Measurements from ENCODE around the gene SLC25A33. TPM values are rescaled to one million over a fixed set of nuclear protein-coding genes. Genes with fewer than 3 reads are reported as not detected.
"Not testable (repeated sequence)": the region's sequence is repeated elsewhere in the genome, so short reads cannot be mapped to it uniquely, and the experiment has no call there.

SLC25A33 gene
- total RNA-seq, 5 donors from 2014 or later (not counting 1 experiment from before 2014, with no cell fraction given) = 2.8 to 6.2 (median 4.4) TPM

GRCh38 chr1:9500756-9501754 is 38.2 kb upstream of the SLC25A33 start:
- Histone ChIP-seq H3K36me3 (ENCODE audit: control insufficient read depth in 2 of 2, extremely low read depth in 1 of 2, insufficient read depth in 1 of 2, low read length in 1 of 2) (no peaks in the 10 kb centered on the region), H3K27me3 (replicated peaks in 1 of 2; ENCODE audit: control insufficient read depth in 2 of 2, extremely low read depth in 1 of 2, insufficient read depth in 2 of 2, low read length in 1 of 2) (peaks cover 0 to 13% of the 10 kb centered on the region in 2 experiments), H3K4me1 (ENCODE audit: control insufficient read depth in 1 of 2, extremely low read depth in 1 of 2, insufficient read depth in 2 of 2, low read length in 2 of 2) (no peaks in the 10 kb centered on the region), H3K27ac (ENCODE audit: low read length) (no peak overlapping the region), H3K9me3 (no peaks in the 10 kb centered on the region), H3K4me3 (ENCODE audit: control insufficient read depth in 1 of 2, extremely low read depth in 1 of 2, low read length in 1 of 2) (no peak overlapping the region)
- Mint-ChIP-seq H3K9me3 (no peaks in the 10 kb centered on the region), H3K36me3 (no peaks in the 10 kb centered on the region), H3K27me3 (peaks cover 0 to 18% of the 10 kb centered on the region in 2 donors), H3K27ac (no peak overlapping the region), H3K4me3 (no peak overlapping the region), H3K4me1 (peaks cover 0 to under 1% (median 0%) of the 10 kb centered on the region in 3 donors)
- ChIA-PET CTCF (no interaction called here), POLR2A (no interaction called here)
- ATAC-seq (replicated peaks in 1 of 4) (no peak), DNase-seq (no peak)
- 63% methylated on average over 12 of the region's 17 CpGs for WGBS (ENCODE audit: insufficient coverage)

GRCh38 chr1:9503001-9503675 is 36.1 kb upstream of the SLC25A33 start:
- Histone ChIP-seq H3K9me3 (no peaks in the 10 kb centered on the region), H3K4me3 (ENCODE audit: control insufficient read depth in 1 of 2, extremely low read depth in 1 of 2, low read length in 1 of 2) (no peak overlapping the region), H3K27ac (ENCODE audit: low read length) (no peak overlapping the region), H3K27me3 (replicated peaks in 1 of 2; ENCODE audit: control insufficient read depth in 2 of 2, extremely low read depth in 1 of 2, insufficient read depth in 2 of 2, low read length in 1 of 2) (peaks cover 0 to 12% of the 10 kb centered on the region in 2 experiments), H3K36me3 (ENCODE audit: control insufficient read depth in 2 of 2, extremely low read depth in 1 of 2, insufficient read depth in 1 of 2, low read length in 1 of 2) (no peaks in the 10 kb centered on the region), H3K4me1 (ENCODE audit: control insufficient read depth in 1 of 2, extremely low read depth in 1 of 2, insufficient read depth in 2 of 2, low read length in 2 of 2) (no peaks in the 10 kb centered on the region)
- Mint-ChIP-seq H3K4me1 (no peaks in the 10 kb centered on the region), H3K27me3 (peaks cover 0 to 18% of the 10 kb centered on the region in 2 donors), H3K4me3 (no peak overlapping the region), H3K27ac (no peak overlapping the region), H3K9me3 (no peaks in the 10 kb centered on the region), H3K36me3 (no peaks in the 10 kb centered on the region)
- ATAC-seq (replicated peaks in 1 of 4) (no peak), DNase-seq (no peak)
- CTCF ChIA-PET = interaction anchor here in 1 of 2 donors (0.6 kb wide), 1 partner anchor 461 kb away, joined by 3 read pairs; no protein-coding TSS in a partner anchor
- POLR2A ChIA-PET = no interaction called here
- WGBS (ENCODE audit: insufficient coverage) = 85% methylated on average over 10 of the region's 18 CpGs

- no peaks in the 10 kb centered on the region for H3K9me3 ChIP-seq
- H3K4me1 Mint-ChIP-seq = no peaks in the 10 kb centered on the region
These were observed 34.1 kb upstream of the SLC25A33 start for GRCh38 chr1:9505143-9505542.

GRCh38 chr1:9506901-9507300 is 32.4 kb upstream of the SLC25A33 start:
- Mint-ChIP-seq H3K4me3 (no peak overlapping the region), H3K4me1 (no peaks in the 10 kb centered on the region), H3K27ac (no peak overlapping the region), H3K9me3 (no peaks in the 10 kb centered on the region), H3K27me3 (peaks cover 0 to 2% of the 10 kb centered on the region in 2 donors), H3K36me3 (no peaks in the 10 kb centered on the region)
- DNase-seq = no peak
- no CpG with 5 or more reads among the region's 8 CpGs for WGBS (ENCODE audit: insufficient coverage)
- Histone ChIP-seq H3K4me1 (ENCODE audit: control insufficient read depth in 1 of 2, extremely low read depth in 1 of 2, insufficient read depth in 2 of 2, low read length in 2 of 2) (no peaks in the 10 kb centered on the region), H3K27me3 (replicated peaks in 1 of 2; ENCODE audit: control insufficient read depth in 2 of 2, extremely low read depth in 1 of 2, insufficient read depth in 2 of 2, low read length in 1 of 2) (no peaks in the 10 kb centered on the region), H3K27ac (ENCODE audit: low read length) (no peak overlapping the region), H3K4me3 (ENCODE audit: control insufficient read depth in 1 of 2, extremely low read depth in 1 of 2, low read length in 1 of 2) (no peak overlapping the region), H3K9me3 (no peaks in the 10 kb centered on the region), H3K36me3 (ENCODE audit: control insufficient read depth in 2 of 2, extremely low read depth in 1 of 2, insufficient read depth in 1 of 2, low read length in 1 of 2) (no peaks in the 10 kb centered on the region)
- POLR2A ChIA-PET = no interaction called here
- no peak for ATAC-seq (replicated peaks in 1 of 4)
- CTCF ChIA-PET = interaction anchor here in 1 of 2 donors (0.6 kb wide), 1 partner anchor 377 kb away, joined by 4 read pairs; no protein-coding TSS in a partner anchor

More at GRCh38 chr1:9505143-9505542, 34.1 kb upstream of the SLC25A33 start:
- no peaks in the 10 kb centered on the region for H3K36me3 ChIP-seq (ENCODE audit: control insufficient read depth in 2 of 2, extremely low read depth in 1 of 2, insufficient read depth in 1 of 2, low read length in 1 of 2)
- WGBS (ENCODE audit: insufficient coverage) = 87% methylated on average over 5 of the region's 8 CpGs
- no peak overlapping the region for H3K4me3 ChIP-seq (ENCODE audit: control insufficient read depth in 1 of 2, extremely low read depth in 1 of 2, low read length in 1 of 2)
- ChIA-PET CTCF (no interaction called here), POLR2A (no interaction called here)
- H3K27me3 ChIP-seq (replicated peaks in 1 of 2; ENCODE audit: control insufficient read depth in 2 of 2, extremely low read depth in 1 of 2, insufficient read depth in 2 of 2, low read length in 1 of 2) = peaks cover 0 to 6% of the 10 kb centered on the region in 2 experiments
- Mint-ChIP-seq H3K36me3 (no peaks in the 10 kb centered on the region), H3K27ac (no peak overlapping the region), H3K27me3 (peaks cover 0 to 9% of the 10 kb centered on the region in 2 donors), H3K9me3 (no peaks in the 10 kb centered on the region), H3K4me3 (no peak overlapping the region)
- ATAC-seq (replicated peaks in 1 of 4) (no peak), DNase-seq (no peak)
- no peaks in the 10 kb centered on the region for H3K4me1 ChIP-seq (ENCODE audit: control insufficient read depth in 1 of 2, extremely low read depth in 1 of 2, insufficient read depth in 2 of 2, low read length in 2 of 2)
- H3K27ac ChIP-seq (ENCODE audit: low read length) = no peak overlapping the region

GRCh38 chr1:9510130-9510529 is 29.1 kb upstream of the SLC25A33 start:
- H3K4me1 ChIP-seq (ENCODE audit: control insufficient read depth in 1 of 2, extremely low read depth in 1 of 2, insufficient read depth in 2 of 2, low read length in 2 of 2) = no peaks in the 10 kb centered on the region
- WGBS (ENCODE audit: insufficient coverage) = 88% methylated on average over 4 of the region's 6 CpGs
- H3K36me3 ChIP-seq (ENCODE audit: control insufficient read depth in 2 of 2, extremely low read depth in 1 of 2, insufficient read depth in 1 of 2, low read length in 1 of 2) = no peaks in the 10 kb centered on the region
- peaks cover 0 to 2% of the 10 kb centered on the region in 2 experiments for H3K27me3 ChIP-seq (replicated peaks in 1 of 2; ENCODE audit: control insufficient read depth in 2 of 2, extremely low read depth in 1 of 2, insufficient read depth in 2 of 2, low read length in 1 of 2)
- H3K36me3 Mint-ChIP-seq = no peaks in the 10 kb centered on the region
- ATAC-seq (replicated peaks in 1 of 4) (no peak), DNase-seq (no peak)
- no peaks in the 10 kb centered on the region for H3K4me1 Mint-ChIP-seq
- ChIA-PET CTCF (interaction anchor here in 1 of 2 donors (0.7 kb wide), 1 partner anchor 248 kb away, joined by 4 read pairs; no protein-coding TSS in a partner anchor), POLR2A (interaction anchor here in 1 of 2 donors (0.6 kb wide), 1 partner anchor 347 kb away, joined by 5 read pairs; no protein-coding TSS in a partner anchor)
- H3K27me3 Mint-ChIP-seq = no peaks in the 10 kb centered on the region
- H3K4me3 ChIP-seq (ENCODE audit: control insufficient read depth in 1 of 2, extremely low read depth in 1 of 2, low read length in 1 of 2) = no peak overlapping the region
- H3K27ac Mint-ChIP-seq = no peak overlapping the region
- H3K27ac ChIP-seq (ENCODE audit: low read length) = no peak overlapping the region
- H3K9me3 Mint-ChIP-seq = no peaks in the 10 kb centered on the region
- no peak overlapping the region for H3K4me3 Mint-ChIP-seq
- H3K9me3 ChIP-seq = no peaks in the 10 kb centered on the region

- CTCF ChIA-PET; ATAC-seq (replicated peaks in 1 of 4); H3K9me3 ChIP-seq; H3K27ac ChIP-seq (ENCODE audit: low read length); H3K4me3 ChIP-seq (ENCODE audit: control insufficient read depth in 1 of 2, extremely low read depth in 1 of 2, low read length in 1 of 2); POLR2A ChIA-PET; H3K4me1 ChIP-seq (ENCODE audit: control insufficient read depth in 1 of 2, extremely low read depth in 1 of 2, insufficient read depth in 2 of 2, low read length in 2 of 2); H3K9me3 Mint-ChIP-seq; H3K36me3 ChIP-seq (ENCODE audit: control insufficient read depth in 2 of 2, extremely low read depth in 1 of 2, insufficient read depth in 1 of 2, low read length in 1 of 2); H3K4me1 Mint-ChIP-seq; DNase-seq; H3K27me3 Mint-ChIP-seq; H3K27ac Mint-ChIP-seq; H3K36me3 Mint-ChIP-seq; H3K4me3 Mint-ChIP-seq: not testable (repeated sequence)
- peaks cover 0 to 23% of the 10 kb centered on the region in 2 experiments for H3K27me3 ChIP-seq (replicated peaks in 1 of 2; ENCODE audit: control insufficient read depth in 2 of 2, extremely low read depth in 1 of 2, insufficient read depth in 2 of 2, low read length in 1 of 2)
- WGBS (ENCODE audit: insufficient coverage) = 94% methylated on average over 6 of the region's 9 CpGs
These were observed 23.7 kb upstream of the SLC25A33 start for GRCh38 chr1:9515550-9515949.

Measured in T-cell (primary cell).